Stimulated activated CD8-positive, alpha-beta memory T cell treated with anti-CD3 and anti-CD28 coated beads, Interleukin-4, amount 100 ng/mL, for 4 hours (primary cell): ENCODE measurements around the gene PLXNA2.

ENCODE experiments used
- DNase-seq, 2 donors: peaks; one replicate each; pipeline ENCODE4 v3.0.0-alpha.2; 2020; ENCODE audit warnings: low read depth in 2 of 2, low spot score in 1 of 2

Gene PLXNA2

GRCh38 chr1:208101661-208102431 is 142.3 kb downstream of the PLXNA2 start:
- DNase-seq = no peak

GRCh38 chr1:208100906-208101305 is 143.3 kb downstream of the PLXNA2 start:
- no peak for DNase-seq

- no peak for DNase-seq
Observed at GRCh38 chr1:208100106-208100505, 144.1 kb downstream of the PLXNA2 start.

- DNase-seq = no peak
Observed at GRCh38 chr1:208098773-208099172, 145.4 kb downstream of the PLXNA2 start.

GRCh38 chr1:208093754-208094719 is 150.1 kb downstream of the PLXNA2 start:
- peak; percentile 20 to 23 for DNase-seq

GRCh38 chr1:208093046-208093445 is 151.1 kb downstream of the PLXNA2 start:
- DNase-seq = no peak

GRCh38 chr1:208090388-208091301 is 153.5 kb downstream of the PLXNA2 start:
- DNase-seq = no peak

- DNase-seq = no peak
Observed at GRCh38 chr1:208089761-208090370, 154.3 kb downstream of the PLXNA2 start.

- no peak for DNase-seq
Observed at GRCh38 chr1:208089149-208089548, 155.0 kb downstream of the PLXNA2 start.

GRCh38 chr1:208088319-208088718 is 155.9 kb downstream of the PLXNA2 start:
- no peak for DNase-seq

GRCh38 chr1:208085655-208086515 is 158.3 kb downstream of the PLXNA2 start:
- no peak for DNase-seq

- no peak for DNase-seq
Observed at GRCh38 chr1:208084764-208085163, 159.4 kb downstream of the PLXNA2 start.

GRCh38 chr1:208084220-208084619 is 160.0 kb downstream of the PLXNA2 start:
- DNase-seq = no peak

GRCh38 chr1:208083715-208084085 is 160.5 kb downstream of the PLXNA2 start:
- no peak for DNase-seq

- no peak for DNase-seq
Observed at GRCh38 chr1:208083016-208083714, 161.0 kb downstream of the PLXNA2 start.

- no peak for DNase-seq
Observed at GRCh38 chr1:208081972-208082371, 162.2 kb downstream of the PLXNA2 start.

GRCh38 chr1:208080396-208081286 is 163.5 kb downstream of the PLXNA2 start:
- DNase-seq = no peak

GRCh38 chr1:208079161-208079560 is 165.0 kb downstream of the PLXNA2 start:
- no peak for DNase-seq
